Stimulated activated CD4-positive, alpha-beta T cell treated with anti-CD3 and anti-CD28 coated beads, Interleukin-15, amount 100 ng/mL, for 1 hour (primary cell): ENCODE data around the gene MINDY4B.
"Not testable (repeated sequence)": the region's sequence is repeated elsewhere in the genome, so short reads cannot be mapped to it uniquely, and the experiment has no call there.

ENCODE experiments used
- DNase-seq, 2 donors: peaks; one replicate each; pipeline ENCODE4 v3.0.0-alpha.2; 2020; ENCODE audit warnings: low read depth in 1 of 2, low spot score in 1 of 2

The MINDY4B gene

GRCh38 chr3:150899141-150899540 is 6.1 kb downstream of the MINDY4B start:
- DNase-seq, result no peak

GRCh38 chr3:150898046-150898754 is 7.0 kb downstream of the MINDY4B start:
- DNase-seq, result no peak

DNA sequence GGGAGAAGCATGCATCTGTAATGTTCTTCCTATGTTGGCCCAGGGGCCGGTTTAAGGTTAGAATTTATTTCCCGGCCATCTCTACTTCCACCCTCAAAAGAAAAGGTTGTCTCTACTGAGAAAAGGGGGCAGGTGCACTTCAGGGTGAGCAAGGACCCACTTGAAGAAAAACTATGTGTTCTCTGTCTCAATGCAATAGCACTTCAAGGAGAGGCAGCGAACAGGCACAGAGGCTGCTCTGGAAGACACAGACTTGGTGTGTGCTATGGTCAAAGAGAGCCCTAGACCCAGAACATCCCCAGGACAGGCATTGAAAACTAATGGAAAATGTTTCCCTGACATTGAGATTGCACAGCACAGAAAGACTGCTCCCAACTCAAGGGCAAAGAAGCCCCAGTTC is 7.6 kb downstream of the MINDY4B start:
- DNase-seq, result no peak

GRCh38 chr3:150890831-150891230 is 14.4 kb downstream of the MINDY4B start:
- no peak for DNase-seq

- DNase-seq, result no peak
Observed at GRCh38 chr3:150890295-150890694, 14.9 kb downstream of the MINDY4B start.

DNA sequence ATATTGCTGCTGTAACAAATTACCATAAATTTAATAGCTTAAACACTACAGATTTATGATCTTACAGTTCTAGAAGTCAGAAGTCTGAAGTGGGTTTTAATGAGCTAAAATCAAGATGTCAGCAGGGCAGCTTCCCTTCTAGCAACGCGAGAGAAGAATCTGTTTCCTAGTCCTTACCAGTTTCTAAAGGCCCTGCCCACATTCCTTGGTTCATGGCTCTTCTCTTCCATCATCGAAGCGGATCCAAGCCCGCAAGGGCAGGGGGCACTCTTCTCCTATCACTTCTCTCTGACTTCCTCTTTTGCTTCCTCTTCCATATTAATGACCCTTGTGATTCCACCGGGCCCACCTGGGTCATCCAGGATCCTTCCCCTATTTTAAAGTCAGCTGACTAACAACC is 16.1 kb downstream of the MINDY4B start:
- no peak for DNase-seq

DNA sequence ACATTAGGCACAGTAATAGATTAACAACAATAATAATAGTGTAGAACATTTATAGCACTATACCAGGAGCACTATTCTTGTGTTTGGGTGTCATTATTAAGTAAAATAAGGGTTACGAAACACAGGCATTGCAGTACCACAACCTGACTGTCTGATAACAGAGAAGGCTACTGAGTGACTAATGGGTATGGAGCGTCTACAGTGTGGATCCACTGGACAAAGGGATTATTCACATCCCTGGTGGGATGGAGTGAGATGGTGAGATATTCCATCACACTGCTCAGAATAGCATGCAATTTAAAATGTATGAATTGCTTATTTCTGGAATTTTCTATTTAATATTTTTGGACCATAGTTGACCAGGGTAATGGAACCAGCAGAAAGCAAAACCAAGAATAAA is 18.2 kb downstream of the MINDY4B start:
- no peak for DNase-seq

DNA sequence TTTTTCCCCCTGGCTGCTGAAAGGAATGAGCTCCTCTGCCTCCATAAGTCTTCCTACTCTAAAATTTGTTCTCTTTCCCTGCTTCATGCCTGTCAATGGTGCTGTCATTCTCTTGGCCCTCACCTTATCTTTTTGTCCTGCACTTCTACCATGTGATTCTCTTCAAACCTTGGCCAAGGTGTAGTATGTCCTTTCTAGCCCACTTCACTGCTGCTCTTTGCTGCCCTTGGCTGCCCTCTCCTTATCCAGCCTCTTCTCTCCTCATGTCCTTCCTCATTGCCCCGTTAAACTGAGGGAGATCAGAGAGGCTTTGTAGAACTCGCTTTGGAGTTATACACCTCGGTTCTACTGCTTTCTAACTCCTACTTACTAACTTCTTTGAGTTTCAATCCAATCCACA is 19.7 kb downstream of the MINDY4B start:
- no peak for DNase-seq

DNA sequence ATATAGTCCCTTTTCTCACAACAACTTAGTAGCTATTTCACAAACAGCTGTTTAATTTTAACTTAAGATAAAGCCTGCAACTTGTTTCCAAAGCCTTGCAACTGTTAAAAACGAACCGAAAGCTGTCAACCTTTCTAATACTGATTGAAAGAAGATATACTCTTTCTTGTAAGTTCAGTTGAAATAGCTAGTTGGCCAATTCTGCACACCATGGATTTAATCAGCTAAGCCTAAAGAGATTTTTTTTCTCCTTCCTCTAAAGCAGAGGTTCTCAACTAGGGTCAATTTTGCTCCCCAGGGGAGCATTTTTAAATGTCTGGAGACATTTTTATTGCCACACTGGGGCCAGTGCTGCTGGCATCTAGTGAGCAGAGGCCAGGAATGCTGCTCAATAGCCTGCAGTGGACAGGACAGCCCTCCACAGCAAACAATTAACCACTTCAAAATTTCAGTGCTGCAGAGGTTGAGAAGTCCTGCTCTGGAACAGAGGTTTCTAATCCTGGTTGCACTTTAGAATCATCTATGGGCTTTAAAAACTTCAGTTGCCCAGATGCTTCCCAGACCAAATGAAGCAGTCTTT is 26.2 kb downstream of the MINDY4B start:
- DNase-seq, result no peak

GRCh38 chr3:150878290-150878689 is 26.9 kb downstream of the MINDY4B start:
- DNase-seq, result no peak

- no peak for DNase-seq
Observed at GRCh38 chr3:150877303-150877702, 27.9 kb downstream of the MINDY4B start.

DNA sequence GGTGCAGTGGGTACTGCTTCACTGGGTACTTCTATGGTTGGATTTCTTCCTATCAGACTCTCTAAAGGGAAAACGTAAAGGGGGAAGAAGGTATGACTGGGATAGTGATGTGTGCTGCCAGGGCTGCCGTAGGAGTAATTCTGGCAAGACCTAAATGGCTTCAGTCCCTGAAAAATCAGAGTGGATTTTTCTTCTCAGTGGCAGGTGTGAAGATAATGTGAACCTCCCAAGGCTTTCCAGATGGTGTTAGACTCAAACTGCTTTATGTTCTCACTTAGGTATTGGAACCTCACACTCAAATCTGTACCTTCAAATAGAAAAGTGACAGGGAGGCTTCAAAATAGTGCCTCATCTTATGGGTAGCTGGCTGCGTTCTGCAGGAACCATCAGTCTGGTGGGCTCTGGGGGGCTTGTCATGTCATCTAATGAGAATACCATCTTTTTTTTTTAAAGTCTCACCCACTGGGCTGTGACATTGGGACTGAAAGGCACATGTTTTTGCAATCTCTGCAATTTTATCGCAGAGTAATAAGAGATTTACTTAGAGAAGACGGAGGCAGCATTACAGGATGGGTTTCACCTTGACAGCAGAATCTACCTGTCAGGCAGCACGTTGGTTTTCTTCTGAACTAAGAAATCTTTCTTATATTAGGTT is 28.5 kb downstream of the MINDY4B start:
- no peak for DNase-seq

GRCh38 chr3:150875548-150875947 is 29.7 kb downstream of the MINDY4B start:
- DNase-seq, result no peak

- no peak for DNase-seq
Observed at GRCh38 chr3:150874666-150875219, 30.5 kb downstream of the MINDY4B start.

DNA sequence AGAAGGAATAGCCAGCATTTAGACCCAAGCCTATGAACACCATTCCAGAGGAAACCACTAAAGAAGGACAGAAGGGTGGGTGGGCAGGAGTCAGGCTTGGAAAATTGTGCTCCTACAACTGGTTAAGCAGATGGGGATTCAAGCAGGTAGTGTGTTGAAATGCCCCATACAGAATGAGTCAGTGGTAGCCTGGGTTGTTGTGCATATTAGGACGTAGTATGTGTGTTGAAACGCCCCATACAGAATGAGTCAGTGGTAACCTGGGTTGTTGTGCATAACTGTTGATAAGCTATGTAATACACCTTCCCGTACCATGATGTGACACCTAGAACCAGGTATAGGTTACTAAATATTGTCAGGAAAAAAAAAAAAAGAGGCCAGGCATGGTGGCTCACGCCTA is 34.0 kb downstream of the MINDY4B start:
- DNase-seq, result no peak

GRCh38 chr3:150870406-150870805 is 34.8 kb downstream of the MINDY4B start:
- DNase-seq, result no peak

DNA sequence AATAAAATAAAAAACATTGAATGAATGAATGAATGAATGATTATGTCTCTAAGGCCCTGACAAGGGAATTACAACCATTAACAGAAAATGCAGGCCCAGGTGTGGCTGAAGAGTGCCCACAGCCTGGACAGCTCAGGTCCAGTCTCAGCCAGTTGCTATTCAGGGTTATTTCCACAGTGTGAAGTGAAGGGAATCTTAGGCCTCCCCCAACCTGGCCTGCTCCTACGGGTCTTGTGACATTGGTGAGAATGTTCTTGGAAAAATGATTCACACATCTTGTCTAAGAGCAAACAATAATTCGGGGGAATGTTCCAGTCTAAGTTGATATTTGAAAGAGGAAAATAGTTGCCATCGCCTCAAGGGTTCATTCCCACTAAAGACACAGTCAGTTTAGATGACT is 37.0 kb downstream of the MINDY4B start:
- DNase-seq, result no peak

DNA sequence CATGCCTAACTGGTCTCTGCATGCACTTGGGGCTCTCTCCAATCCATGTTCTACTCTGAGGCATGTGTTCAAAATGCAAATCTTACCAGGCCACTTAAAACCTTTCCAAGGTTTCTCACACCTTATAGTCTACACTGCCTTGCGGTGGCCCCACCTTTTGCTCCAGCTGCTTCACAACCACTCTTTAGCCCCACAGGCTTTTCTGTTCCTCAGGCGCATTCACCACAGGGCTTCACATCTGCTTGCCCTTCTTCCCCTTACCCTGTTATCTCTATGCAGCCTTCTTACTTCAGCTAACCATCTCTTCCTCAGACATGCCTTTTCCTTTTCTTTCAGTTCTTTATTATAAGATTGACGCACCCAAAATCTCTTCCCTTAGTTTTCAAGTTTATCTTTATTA is 37.8 kb downstream of the MINDY4B start:
- DNase-seq, result no peak

DNA sequence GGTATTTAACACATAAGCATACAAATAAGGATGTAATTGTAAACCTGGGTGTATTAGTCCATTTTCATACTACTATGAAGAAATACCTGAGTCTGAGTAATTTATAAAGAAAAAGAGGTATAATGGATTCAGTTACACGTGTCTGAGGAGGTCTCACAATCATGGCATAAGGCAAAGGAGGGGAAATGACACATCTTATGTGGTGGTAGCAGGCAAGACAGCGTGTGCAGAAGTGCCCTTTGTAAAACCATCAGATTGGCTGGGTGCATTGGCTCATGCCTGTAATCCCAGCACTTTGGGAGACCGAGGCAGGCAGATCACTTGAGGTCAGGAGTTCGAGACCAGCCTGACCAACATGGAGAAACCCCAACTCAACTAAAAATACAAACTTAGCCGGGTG is 41.3 kb downstream of the MINDY4B start:
- DNase-seq, result not testable (repeated sequence)

- DNase-seq, result no peak
Observed at GRCh38 chr3:150861851-150862250, 43.4 kb downstream of the MINDY4B start.

- not testable (repeated sequence) for DNase-seq
Observed at GRCh38 chr3:150857936-150858335, 47.3 kb downstream of the MINDY4B start.

GRCh38 chr3:150850191-150850590 is 55.0 kb downstream of the MINDY4B start:
- DNase-seq, result no peak
